GM23248 (cell line): ENCODE measurements around the gene CIAO2A. TPM values are rescaled to one million over a fixed set of nuclear protein-coding genes. Genes with fewer than 3 reads are reported as not detected.

ENCODE experiments used
- DNase-seq: peaks from one replicate; pipeline ENCODE4 v3.0.0-alpha.2; 2015
- H2AFZ ChIP-seq: fragments of 200-600 bp; sonication (generic); 2 replicates; pipeline ENCODE4 v1.6.1; 2016; ENCODE audit warnings: antibody characterized with exemption
- H3F3A ChIP-seq: fragments of 200-600 bp; sonication (generic); 2 replicates; pipeline ENCODE4 v1.6.1; 2016; ENCODE audit warnings: mild to moderate bottlenecking, antibody characterized with exemption, mixed run types; ENCODE audit not compliant: insufficient read depth
- H3K27ac ChIP-seq: fragments of 200-600 bp; sonication (generic); 2 replicates; pipeline ENCODE4 v1.5.1; 2016; ENCODE audit warnings: mild to moderate bottlenecking
- H3K27me3 ChIP-seq: fragments of 200-600 bp; sonication (generic); replicated peaks from 2 replicates; pipeline ENCODE4 v1.6.1; 2016; ENCODE audit warnings: mild to moderate bottlenecking; ENCODE audit not compliant: insufficient read depth
- H3K36me3 ChIP-seq: fragments of 200-600 bp; sonication (generic); 2 replicates; pipeline ENCODE4 v1.6.1; 2016; ENCODE audit warnings: low read depth, mild to moderate bottlenecking
- H3K4me1 ChIP-seq: fragments of 200-600 bp; sonication (generic); 2 replicates; pipeline ENCODE4 v1.6.1; 2016; ENCODE audit warnings: mild to moderate bottlenecking; ENCODE audit not compliant: insufficient read depth
- H3K4me2 ChIP-seq: fragments of 200-600 bp; sonication (generic); one replicate; pipeline ENCODE4 v1.6.1; 2016; ENCODE audit warnings: mild to moderate bottlenecking; ENCODE audit not compliant: unreplicated experiment
- H3K4me3 ChIP-seq: fragments of 200-600 bp; sonication (generic); 2 replicates; pipeline ENCODE4 v1.5.1; 2016; ENCODE audit warnings: mild to moderate bottlenecking
- H3K79me2 ChIP-seq: fragments of 200-600 bp; sonication (generic); 2 replicates; pipeline ENCODE4 v1.6.1; 2016; ENCODE audit warnings: mild to moderate bottlenecking; ENCODE audit not compliant: insufficient read depth
- H3K9ac ChIP-seq: fragments of 200-600 bp; sonication (generic); 2 replicates; pipeline ENCODE4 v1.6.1; 2016; ENCODE audit warnings: mild to moderate bottlenecking
- H3K9me2 ChIP-seq: fragments of 200-600 bp; sonication (generic); 2 replicates; pipeline ENCODE4 v1.6.1; 2016; ENCODE audit warnings: mixed run types, mild to moderate bottlenecking, moderate library complexity; ENCODE audit not compliant: insufficient read depth
- H3K9me3 ChIP-seq: fragments of 200-600 bp; sonication (generic); one replicate; pipeline ENCODE4 v1.6.1; 2017; ENCODE audit warnings: low read depth
- H4K20me1 ChIP-seq: fragments of 200-600 bp; sonication (generic); 2 replicates; pipeline ENCODE4 v1.6.0; 2016; ENCODE audit not compliant: insufficient read depth
- EZH2 ChIP-seq: fragments of 200-600 bp; sonication (generic); IDR thresholded peaks from 2 replicates; pipeline ENCODE4 v1.6.1; 2018; ENCODE audit warnings: antibody characterized with exemption, mild to moderate bottlenecking; ENCODE audit not compliant: insufficient read depth, poor library complexity, severe bottlenecking
- EZH2phosphoT487 ChIP-seq: fragments of 200-600 bp; sonication (generic); IDR thresholded peaks from 2 replicates; pipeline ENCODE4 v1.6.1; 2018; ENCODE audit warnings: antibody characterized with exemption, moderate library complexity, mild to moderate bottlenecking, low read depth; ENCODE audit not compliant: insufficient read depth
- WGBS, 2 experiments: methylation state at CpG; one replicate each; pipeline ENCODE4 v1.1.6; 2015 to 2017; ENCODE audit warnings: low lambda C conversion rate in 2 of 2, low coverage in 1 of 2; ENCODE audit errors: missing lambda C conversion rate in 2 of 2; 5-methylcytosine and 5-hydroxymethylcytosine counted together
- in situ Hi-C: fragments of 300-500 bp; cut with MboI; formaldehyde crosslinking; loops from 2 replicates; pipeline ENCODE4 v1.15.0; 2020
- polyA plus RNA-seq: library from polyadenylated mRNA; unstranded; fragments of >200 nt; fragmentation: Nextera tagmentation; extraction: Ambion mirVana; gene quantifications from 2 replicates; pipeline ENCODE4 v1.2.1, GENCODE V29; 2016
- total RNA-seq: library from RNA; depleted of rRNA; stranded (reverse); fragments of >200 nt; shearing (Covaris generic); gene quantifications from 2 replicates; pipeline ENCODE4 v1.2.3, GENCODE V29; 2014

Gene CIAO2A
- total and polyA plus RNA-seq, 2 experiments from 2014 or later, result 40.5 to 93.8 TPM

DNA sequence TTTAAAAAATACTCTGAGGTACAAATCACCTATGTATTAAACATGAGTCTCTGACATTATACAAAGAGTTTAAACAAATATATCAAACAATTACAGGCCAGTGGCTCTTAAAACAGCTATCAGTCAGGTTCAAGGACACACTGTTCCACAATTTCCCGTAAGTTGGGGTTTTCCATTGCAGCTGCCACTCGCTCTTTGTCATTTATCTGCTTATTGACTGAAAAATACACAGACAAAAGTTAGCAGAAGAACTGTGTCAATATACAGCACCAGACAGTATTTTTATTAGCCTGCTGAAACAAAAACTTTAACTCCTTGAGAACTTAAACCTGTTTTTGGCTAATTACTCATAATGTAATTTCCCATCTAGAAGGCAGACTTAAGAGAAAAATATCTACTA is 20.8 kb downstream of the CIAO2A start:
- Histone ChIP-seq H3K9me3 (no peaks in the 10 kb centered on the region), H4K20me1 (no peaks in the 10 kb centered on the region), H2AFZ (no peak overlapping the region), H3K4me2 (no peak overlapping the region), H3K36me3 (0 out of 2 replicates have a peak, but pooled peaks cover 8% of the 10 kb centered on the region), H3K27me3 (no peaks in the 10 kb centered on the region), H3K4me1 (peaks cover 29% of the 10 kb centered on the region), H3F3A (peaks cover 41% of the 10 kb centered on the region), H3K27ac (no peak overlapping the region), H3K79me2 (0 out of 2 replicates have a peak, but pooled peaks cover 9% of the 10 kb centered on the region), H3K9me2 (no peaks in the 10 kb centered on the region), H3K9ac (no peak overlapping the region), H3K4me3 (no peak overlapping the region)
- TF ChIP-seq EZH2 (no peak), EZH2phosphoT487 (no peak)
- no peak for DNase-seq
- in situ Hi-C loops, result loop anchor here (25.0 kb wide), 1 partner anchor 611 kb away; no protein-coding TSS in a partner anchor
- WGBS, 2 experiments, result 95 to 98% methylated on average over 2 of the region's 2 CpGs

GRCh38 chr15:64071931-64072765 is 21.5 kb downstream of the CIAO2A start:
- peaks cover 29% of the 10 kb centered on the region for H3K4me1 ChIP-seq
- H3F3A ChIP-seq, result peaks cover 41% of the 10 kb centered on the region
- 0 out of 2 replicates have a peak, but pooled peaks cover 4% of the 10 kb centered on the region for H3K79me2 ChIP-seq
- no peaks in the 10 kb centered on the region for H4K20me1 ChIP-seq
- DNase-seq, result no peak
- H3K9me3 ChIP-seq, result no peaks in the 10 kb centered on the region
- WGBS, 2 experiments, result 77 to 82% methylated on average over 4 of the region's 4 CpGs
- no peak overlapping the region for H3K4me3 ChIP-seq
- peak overlapping the region; percentile 19; the same call in 1 of the 2 replicates for H3K9ac ChIP-seq
- no peak for TF ChIP-seq EZH2
- TF ChIP-seq EZH2phosphoT487, result no peak
- in situ Hi-C loops, result loop anchor here (25.0 kb wide), 1 partner anchor 610 kb away; no protein-coding TSS in a partner anchor
- peak overlapping the region; percentile 25; the same call in 1 of the 2 replicates for H2AFZ ChIP-seq
- H3K36me3 ChIP-seq, result 0 out of 2 replicates have a peak, but pooled peaks cover 8% of the 10 kb centered on the region
- no peaks in the 10 kb centered on the region for H3K9me2 ChIP-seq
- H3K4me2 ChIP-seq, result peak overlapping the region; percentile 25
- peak overlapping the region; percentile 74 for H3K27ac ChIP-seq
- no peaks in the 10 kb centered on the region for H3K27me3 ChIP-seq

DNA sequence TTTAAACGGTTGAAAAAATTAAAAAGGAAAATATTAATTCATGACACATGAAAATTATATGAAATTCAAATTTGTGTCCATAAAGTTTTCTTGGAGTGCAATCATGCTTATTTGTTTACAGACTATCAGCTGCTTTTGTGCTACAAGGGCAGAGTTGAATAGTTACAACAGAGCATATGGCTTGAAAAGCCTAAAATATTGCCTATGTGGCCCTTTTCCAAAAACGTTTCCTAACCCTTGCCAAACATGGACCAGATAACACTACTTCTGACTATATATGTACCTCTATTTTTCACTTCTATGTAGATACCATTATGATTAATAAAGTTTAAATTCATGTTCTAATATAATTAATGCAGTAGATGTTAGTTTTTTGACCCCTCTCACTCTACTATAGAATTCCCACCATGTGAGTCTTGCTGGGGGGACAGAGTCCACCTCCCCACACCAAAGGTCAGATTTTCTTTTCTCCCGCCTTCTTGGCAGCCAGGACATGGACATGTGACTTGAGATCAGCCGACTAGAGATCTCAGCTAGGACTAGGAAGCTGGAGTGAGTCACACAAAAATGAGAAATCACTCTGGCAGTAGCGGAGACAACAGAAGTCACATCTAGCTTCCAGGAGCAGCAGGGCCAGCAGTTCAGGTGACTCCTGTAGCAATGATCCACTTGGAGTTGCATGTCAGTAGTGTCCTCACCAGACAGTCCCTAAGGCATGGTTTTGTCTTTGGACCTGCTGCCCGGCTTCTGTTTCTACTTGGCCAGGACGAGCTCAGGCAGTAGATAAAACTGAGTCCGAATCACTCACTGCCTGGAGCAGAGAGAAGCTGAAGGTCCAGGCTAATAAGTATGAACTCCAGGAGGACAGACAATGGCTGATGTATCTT is 22.4 kb downstream of the CIAO2A start:
- WGBS, 2 experiments, result 2 to 4% methylated on average over 8 of the region's 8 CpGs
- Histone ChIP-seq H3K27me3 (no peaks in the 10 kb centered on the region), H2AFZ (peak overlapping the region; percentile 25), H3K9me3 (no peaks in the 10 kb centered on the region), H3K27ac (peak overlapping the region; percentile 74), H3K79me2 (no peaks in the 10 kb centered on the region), H3K4me2 (peak overlapping the region; percentile 25), H3K4me1 (peaks cover 29% of the 10 kb centered on the region), H3K4me3 (no peak overlapping the region), H3K9me2 (no peaks in the 10 kb centered on the region), H3K9ac (peak overlapping the region; percentile 19; the same call in 1 of the 2 replicates), H3F3A (peaks cover 41% of the 10 kb centered on the region), H4K20me1 (no peaks in the 10 kb centered on the region), H3K36me3 (0 out of 2 replicates have a peak, but pooled peaks cover 8% of the 10 kb centered on the region)
- DNase-seq, result peak; percentile 92
- TF ChIP-seq EZH2phosphoT487, result no peak
- TF ChIP-seq EZH2, result no peak
- in situ Hi-C loops, result loop anchor here (25.0 kb wide), 1 partner anchor 609 kb away; no protein-coding TSS in a partner anchor

DNA sequence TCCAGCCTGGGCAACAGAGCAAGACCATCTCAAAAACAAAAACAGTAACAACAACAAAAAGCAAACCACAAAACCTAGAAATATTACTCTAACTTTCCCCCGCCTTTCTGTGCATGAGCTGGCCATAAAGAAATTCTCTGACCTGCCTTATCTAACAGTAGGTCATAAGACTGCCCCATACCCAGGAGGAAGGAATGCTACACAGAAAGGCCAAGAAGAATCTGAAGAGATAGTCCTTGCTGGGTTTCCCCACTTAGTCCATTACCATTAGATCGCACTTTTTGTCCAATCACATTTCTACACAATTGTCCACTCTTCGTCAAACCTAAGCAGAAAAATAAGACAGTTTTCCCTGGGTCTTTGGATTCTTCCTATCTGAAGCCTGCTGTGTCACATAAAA is 23.5 kb downstream of the CIAO2A start:
- DNase-seq, result no peak
- Histone ChIP-seq H3F3A (peaks cover 41% of the 10 kb centered on the region), H3K27me3 (no peaks in the 10 kb centered on the region), H3K36me3 (0 out of 2 replicates have a peak, but pooled peaks cover 8% of the 10 kb centered on the region), H3K27ac (no peak overlapping the region), H4K20me1 (no peaks in the 10 kb centered on the region), H3K4me1 (peaks cover 29% of the 10 kb centered on the region), H3K9me2 (no peaks in the 10 kb centered on the region), H3K9ac (no peak overlapping the region), H3K79me2 (no peaks in the 10 kb centered on the region), H3K4me3 (no peak overlapping the region), H2AFZ (no peak overlapping the region), H3K9me3 (no peaks in the 10 kb centered on the region), H3K4me2 (no peak overlapping the region)
- TF ChIP-seq EZH2phosphoT487, result no peak
- no peak for TF ChIP-seq EZH2
- in situ Hi-C loops, result loop anchor here (25.0 kb wide), 1 partner anchor 608 kb away; no protein-coding TSS in a partner anchor
- WGBS, 2 experiments, result 89 to 91% methylated on average over 3 of the region's 3 CpGs
